Gastroesophageal sphincter (tissue), 3 donors: ENCODE data around the gene HERC4.

Experiments
- EP300 ChIP-seq: sonication (generic); formaldehyde crosslinking; IDR thresholded peaks from one replicate; pipeline ENCODE4 v1.6.1; 2017; ENCODE audit warnings: antibody characterized with exemption, mild to moderate bottlenecking
- POLR2AphosphoS5 ChIP-seq: sonication (generic); formaldehyde crosslinking; IDR thresholded peaks from one replicate; pipeline ENCODE4 v1.6.1; 2017; ENCODE audit warnings: antibody characterized with exemption
- TF ChIP-seq, protein P1 (sequence below), 4 experiments: fragments of 200-600 bp in 2 of 4; fragments of 450-650 bp in 2 of 4; sonication (generic) in 1 of 4; IDR thresholded peaks; one replicate each; pipeline ENCODE4 v1.5.1; 2017 to 2019; ENCODE audit warnings: antibody characterized with exemption in 4 of 4, mild to moderate bottlenecking in 2 of 4, moderate library complexity in 2 of 4

DNA sequence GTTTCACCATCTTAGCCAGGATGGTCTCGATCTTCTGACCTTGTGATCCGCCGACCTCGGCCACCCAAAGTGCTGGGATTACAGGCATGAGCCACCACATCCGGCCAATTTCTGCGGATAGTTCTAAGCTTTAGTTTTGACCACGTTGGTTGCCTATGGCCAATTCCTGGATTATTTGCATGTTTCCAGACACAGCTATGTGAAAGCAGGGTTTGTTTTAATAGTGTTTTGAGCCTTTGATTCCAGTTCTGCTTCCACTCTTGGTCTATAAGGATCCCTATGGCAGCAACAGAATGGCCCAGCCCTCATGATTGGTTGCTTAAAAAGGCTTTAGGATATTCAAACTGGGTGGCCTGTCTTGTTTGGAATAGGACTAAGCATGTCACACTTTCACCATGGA, 171.5 kb downstream of the HERC4 start:
- TF ChIP-seq, protein P1, sequence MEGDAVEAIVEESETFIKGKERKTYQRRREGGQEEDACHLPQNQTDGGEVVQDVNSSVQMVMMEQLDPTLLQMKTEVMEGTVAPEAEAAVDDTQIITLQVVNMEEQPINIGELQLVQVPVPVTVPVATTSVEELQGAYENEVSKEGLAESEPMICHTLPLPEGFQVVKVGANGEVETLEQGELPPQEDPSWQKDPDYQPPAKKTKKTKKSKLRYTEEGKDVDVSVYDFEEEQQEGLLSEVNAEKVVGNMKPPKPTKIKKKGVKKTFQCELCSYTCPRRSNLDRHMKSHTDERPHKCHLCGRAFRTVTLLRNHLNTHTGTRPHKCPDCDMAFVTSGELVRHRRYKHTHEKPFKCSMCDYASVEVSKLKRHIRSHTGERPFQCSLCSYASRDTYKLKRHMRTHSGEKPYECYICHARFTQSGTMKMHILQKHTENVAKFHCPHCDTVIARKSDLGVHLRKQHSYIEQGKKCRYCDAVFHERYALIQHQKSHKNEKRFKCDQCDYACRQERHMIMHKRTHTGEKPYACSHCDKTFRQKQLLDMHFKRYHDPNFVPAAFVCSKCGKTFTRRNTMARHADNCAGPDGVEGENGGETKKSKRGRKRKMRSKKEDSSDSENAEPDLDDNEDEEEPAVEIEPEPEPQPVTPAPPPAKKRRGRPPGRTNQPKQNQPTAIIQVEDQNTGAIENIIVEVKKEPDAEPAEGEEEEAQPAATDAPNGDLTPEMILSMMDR (IDR thresholded peaks at IDR 0.05), result no peak
- TF ChIP-seq EP300, result no peak
- no peak for TF ChIP-seq POLR2AphosphoS5
